Measurements from ENCODE around the gene PCED1B.

The PCED1B gene

GRCh38 chr12:47268501-47269454, 189.4 kb downstream of the PCED1B start:
- TF ChIP-seq, protein P1, sequence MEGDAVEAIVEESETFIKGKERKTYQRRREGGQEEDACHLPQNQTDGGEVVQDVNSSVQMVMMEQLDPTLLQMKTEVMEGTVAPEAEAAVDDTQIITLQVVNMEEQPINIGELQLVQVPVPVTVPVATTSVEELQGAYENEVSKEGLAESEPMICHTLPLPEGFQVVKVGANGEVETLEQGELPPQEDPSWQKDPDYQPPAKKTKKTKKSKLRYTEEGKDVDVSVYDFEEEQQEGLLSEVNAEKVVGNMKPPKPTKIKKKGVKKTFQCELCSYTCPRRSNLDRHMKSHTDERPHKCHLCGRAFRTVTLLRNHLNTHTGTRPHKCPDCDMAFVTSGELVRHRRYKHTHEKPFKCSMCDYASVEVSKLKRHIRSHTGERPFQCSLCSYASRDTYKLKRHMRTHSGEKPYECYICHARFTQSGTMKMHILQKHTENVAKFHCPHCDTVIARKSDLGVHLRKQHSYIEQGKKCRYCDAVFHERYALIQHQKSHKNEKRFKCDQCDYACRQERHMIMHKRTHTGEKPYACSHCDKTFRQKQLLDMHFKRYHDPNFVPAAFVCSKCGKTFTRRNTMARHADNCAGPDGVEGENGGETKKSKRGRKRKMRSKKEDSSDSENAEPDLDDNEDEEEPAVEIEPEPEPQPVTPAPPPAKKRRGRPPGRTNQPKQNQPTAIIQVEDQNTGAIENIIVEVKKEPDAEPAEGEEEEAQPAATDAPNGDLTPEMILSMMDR (IDR thresholded peaks at IDR 0.05; ENCODE audit: insufficient read depth, low read depth, low read length, missing control alignments): no peak
- no peak overlapping the region for H3K4me3 ChIP-seq (ENCODE audit: low read depth, low read length)
- DNase-seq (ENCODE audit: low read depth): peak; percentile 70

DNA sequence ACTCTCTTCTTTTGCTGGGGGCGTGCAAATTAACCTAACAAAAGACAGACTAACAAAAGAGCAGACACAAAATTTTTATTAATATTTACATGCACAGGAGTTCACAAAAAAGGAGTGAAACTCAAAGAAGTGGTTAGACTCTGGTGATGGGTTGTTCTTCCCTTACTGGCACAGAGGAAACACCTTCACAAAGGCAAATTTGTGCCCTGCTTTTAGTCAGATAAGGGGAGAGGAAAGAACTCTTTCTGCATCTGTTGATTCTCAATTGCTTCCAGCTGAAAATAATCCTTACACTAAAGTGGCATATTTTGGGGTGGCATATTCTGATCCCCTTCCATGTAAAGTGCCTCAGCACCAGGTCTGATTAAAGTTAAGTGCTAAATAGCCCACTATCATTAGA, 190.5 kb downstream of the PCED1B start:
- DNase-seq (ENCODE audit: low read depth): no peak
- TF ChIP-seq, protein P1 (IDR thresholded peaks at IDR 0.05; ENCODE audit: insufficient read depth, low read depth, low read length, missing control alignments): no peak
- no peak overlapping the region for H3K4me3 ChIP-seq (ENCODE audit: low read depth, low read length)

GRCh38 chr12:47270782-47271664, 191.6 kb downstream of the PCED1B start:
- DNase-seq (ENCODE audit: low read depth): no peak
- no peak overlapping the region for H3K4me3 ChIP-seq (ENCODE audit: low read depth, low read length)
- TF ChIP-seq, protein P1 (IDR thresholded peaks at IDR 0.05; ENCODE audit: insufficient read depth, low read depth, low read length, missing control alignments): no peak

DNA sequence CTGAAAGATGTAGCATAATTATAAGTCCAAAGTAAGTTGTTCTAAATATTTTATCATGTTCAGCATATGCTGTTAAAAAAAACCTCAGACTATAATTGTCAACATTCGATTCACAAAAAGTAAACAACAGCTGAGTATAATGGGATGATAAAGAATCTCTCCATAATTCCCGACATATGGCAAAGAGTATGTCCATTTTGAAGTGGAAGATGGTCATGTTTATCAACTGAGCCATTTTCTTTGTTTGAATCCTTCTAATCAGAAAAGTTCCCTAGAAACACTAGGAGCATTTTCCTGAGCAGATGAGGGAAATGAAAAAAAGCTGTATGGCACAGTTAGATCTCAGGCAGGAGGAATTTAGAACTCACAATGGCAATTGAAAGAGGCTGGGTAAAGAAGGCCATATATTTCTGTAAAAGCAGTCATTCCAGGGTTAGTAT, 192.4 kb downstream of the PCED1B start:
- TF ChIP-seq, protein P1 (IDR thresholded peaks at IDR 0.05; ENCODE audit: insufficient read depth, low read depth, low read length, missing control alignments): no peak
- no peak for DNase-seq (ENCODE audit: low read depth)
- H3K4me3 ChIP-seq (ENCODE audit: low read depth, low read length): no peak overlapping the region

- DNase-seq (ENCODE audit: low read depth): no peak
- TF ChIP-seq, protein P1 (IDR thresholded peaks at IDR 0.05; ENCODE audit: insufficient read depth, low read depth, low read length, missing control alignments): no peak
- no peak overlapping the region for H3K4me3 ChIP-seq (ENCODE audit: low read depth, low read length)
These were observed 193.2 kb downstream of the PCED1B start for GRCh38 chr12:47272412-47273190.

DNA sequence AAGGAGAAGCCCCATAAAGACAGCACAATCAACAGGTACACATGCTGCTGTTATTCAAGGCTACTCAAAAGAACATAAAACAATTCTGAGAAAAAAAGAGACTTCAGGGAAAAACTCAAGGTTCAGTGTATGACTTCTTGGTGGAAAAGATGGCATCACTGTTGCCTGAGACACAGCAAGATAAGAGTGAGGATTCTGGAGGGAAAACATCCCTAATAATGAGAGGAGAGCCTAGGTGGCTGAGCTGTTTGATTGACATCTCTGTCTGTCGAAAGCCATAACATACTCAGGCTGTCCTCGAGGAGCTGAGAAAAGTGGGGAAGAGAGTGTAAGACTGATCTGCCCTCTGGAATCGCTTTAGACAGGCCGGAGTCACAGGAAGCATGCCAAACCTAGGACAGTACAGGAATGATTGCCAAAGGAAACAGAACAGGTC, 193.8 kb downstream of the PCED1B start:
- no peak overlapping the region for H3K4me3 ChIP-seq (ENCODE audit: low read depth, low read length)
- DNase-seq (ENCODE audit: low read depth): no peak
- TF ChIP-seq, protein P1 (IDR thresholded peaks at IDR 0.05; ENCODE audit: insufficient read depth, low read depth, low read length, missing control alignments): no peak
